Measurements from ENCODE around the gene NDRG2.

- TF ChIP-seq, protein P1, sequence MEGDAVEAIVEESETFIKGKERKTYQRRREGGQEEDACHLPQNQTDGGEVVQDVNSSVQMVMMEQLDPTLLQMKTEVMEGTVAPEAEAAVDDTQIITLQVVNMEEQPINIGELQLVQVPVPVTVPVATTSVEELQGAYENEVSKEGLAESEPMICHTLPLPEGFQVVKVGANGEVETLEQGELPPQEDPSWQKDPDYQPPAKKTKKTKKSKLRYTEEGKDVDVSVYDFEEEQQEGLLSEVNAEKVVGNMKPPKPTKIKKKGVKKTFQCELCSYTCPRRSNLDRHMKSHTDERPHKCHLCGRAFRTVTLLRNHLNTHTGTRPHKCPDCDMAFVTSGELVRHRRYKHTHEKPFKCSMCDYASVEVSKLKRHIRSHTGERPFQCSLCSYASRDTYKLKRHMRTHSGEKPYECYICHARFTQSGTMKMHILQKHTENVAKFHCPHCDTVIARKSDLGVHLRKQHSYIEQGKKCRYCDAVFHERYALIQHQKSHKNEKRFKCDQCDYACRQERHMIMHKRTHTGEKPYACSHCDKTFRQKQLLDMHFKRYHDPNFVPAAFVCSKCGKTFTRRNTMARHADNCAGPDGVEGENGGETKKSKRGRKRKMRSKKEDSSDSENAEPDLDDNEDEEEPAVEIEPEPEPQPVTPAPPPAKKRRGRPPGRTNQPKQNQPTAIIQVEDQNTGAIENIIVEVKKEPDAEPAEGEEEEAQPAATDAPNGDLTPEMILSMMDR (IDR thresholded peaks at IDR 0.05; ENCODE audit: insufficient read depth, low read length, poor library complexity, severe bottlenecking), result no peak
- TF ChIP-seq EZH2phosphoT487 (conservative IDR thresholded peaks at IDR 0.05; ENCODE audit: low read length), result no peak
These were observed 22.5 kb upstream of the NDRG2 start for GRCh38 chr14:21047378-21047781.
